ENCODE results near the gene CXCR6.

The CXCR6 gene

GRCh38 chr3:45979378-45979777 lies 36.1 kb downstream of the CXCR6 start:
- peak overlapping the region; percentile 94 for H3K27ac ChIP-seq (ENCODE audit: low read length)
- peaks cover 45% of the 10 kb centered on the region for H3K79me2 ChIP-seq (ENCODE audit: insufficient read depth, low read length)
- H3K9me3 ChIP-seq (ENCODE audit: insufficient read depth, low read length, severe bottlenecking) = no peaks in the 10 kb centered on the region
- no peaks in the 10 kb centered on the region for H4K20me1 ChIP-seq (ENCODE audit: insufficient read depth, low read length)
- TF ChIP-seq, protein P1, sequence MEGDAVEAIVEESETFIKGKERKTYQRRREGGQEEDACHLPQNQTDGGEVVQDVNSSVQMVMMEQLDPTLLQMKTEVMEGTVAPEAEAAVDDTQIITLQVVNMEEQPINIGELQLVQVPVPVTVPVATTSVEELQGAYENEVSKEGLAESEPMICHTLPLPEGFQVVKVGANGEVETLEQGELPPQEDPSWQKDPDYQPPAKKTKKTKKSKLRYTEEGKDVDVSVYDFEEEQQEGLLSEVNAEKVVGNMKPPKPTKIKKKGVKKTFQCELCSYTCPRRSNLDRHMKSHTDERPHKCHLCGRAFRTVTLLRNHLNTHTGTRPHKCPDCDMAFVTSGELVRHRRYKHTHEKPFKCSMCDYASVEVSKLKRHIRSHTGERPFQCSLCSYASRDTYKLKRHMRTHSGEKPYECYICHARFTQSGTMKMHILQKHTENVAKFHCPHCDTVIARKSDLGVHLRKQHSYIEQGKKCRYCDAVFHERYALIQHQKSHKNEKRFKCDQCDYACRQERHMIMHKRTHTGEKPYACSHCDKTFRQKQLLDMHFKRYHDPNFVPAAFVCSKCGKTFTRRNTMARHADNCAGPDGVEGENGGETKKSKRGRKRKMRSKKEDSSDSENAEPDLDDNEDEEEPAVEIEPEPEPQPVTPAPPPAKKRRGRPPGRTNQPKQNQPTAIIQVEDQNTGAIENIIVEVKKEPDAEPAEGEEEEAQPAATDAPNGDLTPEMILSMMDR (IDR thresholded peaks at IDR 0.05; ENCODE audit: borderline replicate concordance, extremely low read depth, low read length, poor library complexity, severe bottlenecking) = no peak
- TF ChIP-seq EZH2 (IDR thresholded peaks at IDR 0.05; ENCODE audit: borderline replicate concordance, low read depth, low read length, severe bottlenecking) = no peak
- peaks cover 77% of the 10 kb centered on the region for H3K36me3 ChIP-seq (ENCODE audit: insufficient read depth, low read length)
- no peaks in the 10 kb centered on the region for H3K27me3 ChIP-seq (ENCODE audit: insufficient read depth, low read length, poor library complexity)
- DNase-seq = no peak
- no peak overlapping the region for H2AFZ ChIP-seq (ENCODE audit: low read depth, low read length)
- H3K4me1 ChIP-seq (ENCODE audit: insufficient read depth, low read length) = peaks cover 91% of the 10 kb centered on the region
- no peak overlapping the region for H3K4me3 ChIP-seq (ENCODE audit: low read depth in 1 of 2, low read length in 2 of 2)
- ATAC-seq (ENCODE audit: insufficient read depth, low read depth) = no peak
- no peak overlapping the region; the same call in 1 of the 2 replicates for H3K4me2 ChIP-seq (ENCODE audit: insufficient read depth, low read length)
- peak overlapping the region; percentile 51 for H3K9ac ChIP-seq (ENCODE audit: low read depth, low read length)

GRCh38 chr3:45980229-45980813 lies 37.1 kb downstream of the CXCR6 start:
- Histone ChIP-seq H4K20me1 (ENCODE audit: insufficient read depth, low read length) (peaks cover 7% of the 10 kb centered on the region; the same call in 1 of the 2 replicates), H3K9me3 (ENCODE audit: insufficient read depth, low read length, severe bottlenecking) (no peaks in the 10 kb centered on the region), H3K27ac (ENCODE audit: low read length) (peak overlapping the region; percentile 94), H3K4me1 (ENCODE audit: insufficient read depth, low read length) (peaks cover 82% of the 10 kb centered on the region), H3K9ac (ENCODE audit: low read depth, low read length) (0 out of 2 replicates have a peak overlapping the region, but pooled peaks have one; percentile 51), H3K79me2 (ENCODE audit: insufficient read depth, low read length) (peaks cover 45% of the 10 kb centered on the region), H3K36me3 (ENCODE audit: insufficient read depth, low read length) (peaks cover 77% of the 10 kb centered on the region), H2AFZ (ENCODE audit: low read depth, low read length) (no peak overlapping the region), H3K4me3 (ENCODE audit: low read depth in 1 of 2, low read length in 2 of 2) (no peak overlapping the region), H3K27me3 (ENCODE audit: insufficient read depth, low read length, poor library complexity) (no peaks in the 10 kb centered on the region), H3K4me2 (ENCODE audit: insufficient read depth, low read length) (no peak overlapping the region)
- no peak for TF ChIP-seq EZH2 (IDR thresholded peaks at IDR 0.05; ENCODE audit: borderline replicate concordance, low read depth, low read length, severe bottlenecking)
- TF ChIP-seq, protein P1 (IDR thresholded peaks at IDR 0.05; ENCODE audit: borderline replicate concordance, extremely low read depth, low read length, poor library complexity, severe bottlenecking) = no peak
- no peak for DNase-seq
- no peak for ATAC-seq (ENCODE audit: insufficient read depth, low read depth)

GRCh38 chr3:45980819-45981218 lies 37.6 kb downstream of the CXCR6 start:
- peaks cover 77% of the 10 kb centered on the region for H3K4me1 ChIP-seq (ENCODE audit: insufficient read depth, low read length)
- peaks cover 12% of the 10 kb centered on the region; the same call in 1 of the 2 replicates for H4K20me1 ChIP-seq (ENCODE audit: insufficient read depth, low read length)
- H3K27ac ChIP-seq (ENCODE audit: low read length) = peak overlapping the region; percentile 58
- peaks cover 78% of the 10 kb centered on the region for H3K36me3 ChIP-seq (ENCODE audit: insufficient read depth, low read length)
- TF ChIP-seq, protein P1 (IDR thresholded peaks at IDR 0.05; ENCODE audit: borderline replicate concordance, extremely low read depth, low read length, poor library complexity, severe bottlenecking) = no peak
- ATAC-seq (ENCODE audit: insufficient read depth, low read depth) (no peak), DNase-seq (no peak)
- peaks cover 50% of the 10 kb centered on the region for H3K79me2 ChIP-seq (ENCODE audit: insufficient read depth, low read length)
- H3K4me3 ChIP-seq (ENCODE audit: low read depth in 1 of 2, low read length in 2 of 2) = no peak overlapping the region
- no peak overlapping the region; the same call in 1 of the 2 replicates for H3K9ac ChIP-seq (ENCODE audit: low read depth, low read length)
- H3K4me2 ChIP-seq (ENCODE audit: insufficient read depth, low read length) = no peak overlapping the region
- H2AFZ ChIP-seq (ENCODE audit: low read depth, low read length) = no peak overlapping the region
- no peaks in the 10 kb centered on the region for H3K9me3 ChIP-seq (ENCODE audit: insufficient read depth, low read length, severe bottlenecking)
- no peaks in the 10 kb centered on the region for H3K27me3 ChIP-seq (ENCODE audit: insufficient read depth, low read length, poor library complexity)

Data from DND-41 (cell line).